OCI-LY7 (cell line): ENCODE measurements around the gene ARHGAP6. TPM values are rescaled to one million over a fixed set of nuclear protein-coding genes. Genes with fewer than 3 reads are reported as not detected.

ENCODE experiments used
- BruUV-seq: library from RNA; stranded (reverse); fragments of 400-500 nt; replicated peaks from 2 replicates; lab custom pipeline; 2021; lab: Mats Ljungman, UMichigan
- CTCF ChIA-PET: fragments of 300-600 bp; sonication (Branson Sonifier 250); formaldehyde crosslinking; loops from one replicate; lab custom pipeline; 2022; ENCODE audit warnings: antibody characterized with exemption; ENCODE audit not compliant: unreplicated experiment; lab: Charles Lee
- POLR2A ChIA-PET: fragments of 300-600 bp; sonication (Branson Sonifier 250); formaldehyde crosslinking; loops from one replicate; lab custom pipeline; 2022; ENCODE audit warnings: antibody characterized with exemption; lab: Charles Lee
- DNase-seq: peaks from one replicate; pipeline ENCODE4 v3.0.0-alpha.2; 2015; ENCODE audit warnings: low spot score
- H2AFZ ChIP-seq: fragments of 200-600 bp; sonication (generic), shearing (Covaris generic); 2 replicates; pipeline ENCODE4 v1.6.1; 2014; ENCODE audit warnings: mild to moderate bottlenecking, antibody characterized with exemption, low read length, moderate library complexity
- H3K27ac ChIP-seq: fragments of 200-600 bp; sonication (generic); 2 replicates; pipeline ENCODE4 v1.5.1; 2014; ENCODE audit warnings: mixed run types, low read depth, mild to moderate bottlenecking, moderate library complexity, low read length, inconsistent platforms; ENCODE audit not compliant: poor library complexity, severe bottlenecking
- H3K36me3 ChIP-seq: fragments of 200-600 bp; sonication (generic); 2 replicates; pipeline ENCODE4 v1.6.1; 2014; ENCODE audit warnings: mild to moderate bottlenecking, antibody characterized with exemption, low read length, moderate library complexity, mixed read lengths; ENCODE audit not compliant: insufficient read depth
- H3K4me1 ChIP-seq: fragments of 200-600 bp; sonication (generic); 2 replicates; pipeline ENCODE4 v1.5.1; 2014; ENCODE audit warnings: mild to moderate bottlenecking, low read length; ENCODE audit not compliant: insufficient read depth, poor library complexity, severe bottlenecking
- H3K4me2 ChIP-seq: fragments of 200-600 bp; sonication (generic); 2 replicates; pipeline ENCODE4 v1.6.1; 2014; ENCODE audit warnings: mild to moderate bottlenecking, low read length
- H3K4me3 ChIP-seq: fragments of 200-600 bp; sonication (generic); 2 replicates; pipeline ENCODE4 v1.5.1; 2014; ENCODE audit warnings: mild to moderate bottlenecking, low read depth, low read length; ENCODE audit not compliant: poor library complexity, severe bottlenecking
- H3K79me2 ChIP-seq: fragments of 200-600 bp; sonication (generic); 2 replicates; pipeline ENCODE4 v1.6.1; 2016; ENCODE audit warnings: low read depth, mild to moderate bottlenecking, low read length, moderate library complexity, mixed read lengths; ENCODE audit not compliant: insufficient read depth
- H3K9me2 ChIP-seq: fragments of 200-600 bp; sonication (generic); 2 replicates; pipeline ENCODE4 v1.6.1; 2016; ENCODE audit warnings: mild to moderate bottlenecking, low read length, mixed read lengths; ENCODE audit not compliant: insufficient read depth
- H3K9me3 ChIP-seq: fragments of 200-600 bp; sonication (generic); 2 replicates; pipeline ENCODE4 v1.6.1; 2014; ENCODE audit warnings: mild to moderate bottlenecking, mixed run types, low read length, mixed read lengths
- H4K20me1 ChIP-seq: fragments of 200-600 bp; sonication (generic); 2 replicates; pipeline ENCODE4 v1.6.1; 2014; ENCODE audit warnings: mild to moderate bottlenecking, antibody characterized with exemption, low read length, moderate library complexity, mixed read lengths; ENCODE audit not compliant: insufficient read depth
- EZH2phosphoT487 ChIP-seq: fragments of 200-600 bp; sonication (generic); IDR thresholded peaks from 2 replicates; pipeline ENCODE4 v1.6.1; 2018; ENCODE audit warnings: low read depth, borderline replicate concordance, mild to moderate bottlenecking, mixed run types, antibody characterized with exemption, low read length, moderate library complexity, mixed read lengths
- intact Hi-C: fragments of 100-400 bp; cut with micrococcal nuclease; formaldehyde crosslinking; loops from one replicate; pipeline ENCODE4 v1.10.0; 2022; ENCODE audit not compliant: unreplicated experiment
- total RNA-seq, 2 experiments: library from RNA; depleted of rRNA in 1 of 2; stranded (reverse); fragments of >200 nt in 1 of 2; shearing (Covaris generic) in 1 of 2; gene quantifications; 2 replicates each; pipeline ENCODE4 v1.2.3, GENCODE V29; 2014 to 2022
- TF ChIP-seq, protein P1 (sequence below): fragments of 200-600 bp; sonication (generic); conservative IDR thresholded peaks from 2 replicates; pipeline ENCODE4 v1.5.1; 2014; ENCODE audit warnings: mild to moderate bottlenecking, antibody characterized with exemption, low read length, moderate library complexity, mixed read lengths

ARHGAP6 gene
- total RNA-seq, 2 experiments from 2014 or later: not detected

DNA sequence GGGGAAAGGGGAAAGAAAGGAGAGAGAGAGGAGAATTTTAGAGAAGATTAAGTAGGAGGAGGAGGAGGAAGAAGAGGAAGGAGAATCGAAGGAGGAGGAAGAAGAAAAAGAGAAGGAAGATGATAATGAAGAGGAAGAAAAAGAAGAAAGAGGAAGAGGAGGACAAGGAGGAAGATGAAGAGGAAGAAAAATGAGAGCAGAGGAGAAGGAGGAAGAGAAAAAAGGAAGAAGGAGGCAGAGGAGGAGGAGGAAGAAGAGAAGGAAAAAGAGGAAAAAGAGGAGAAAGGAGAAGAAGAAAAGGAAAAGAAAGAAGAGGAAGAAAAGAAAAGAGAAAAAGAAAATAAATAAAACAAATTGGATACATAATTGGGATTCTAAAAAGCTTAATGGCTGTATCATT is 181.4 kb downstream of the ARHGAP6 start:
- no peaks in the 10 kb centered on the region for H3K4me1 ChIP-seq

DNA sequence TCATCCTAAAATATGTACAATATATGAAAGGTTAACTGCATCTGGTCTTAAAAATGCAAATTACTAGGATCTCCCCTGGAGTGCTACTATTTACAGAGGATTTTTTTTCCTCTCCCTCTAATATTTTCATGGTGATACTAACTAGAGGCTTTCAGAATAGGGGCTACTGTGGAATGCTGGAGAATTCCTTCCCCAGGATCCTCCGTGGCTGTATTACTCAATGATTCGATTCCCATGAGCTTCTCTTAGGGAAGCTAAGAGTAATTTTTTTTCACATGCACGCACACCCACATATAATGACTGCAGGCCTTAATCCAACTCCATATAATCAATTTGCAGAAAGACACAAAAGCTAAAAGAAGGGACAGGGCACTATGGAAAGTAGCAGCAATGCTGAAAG is 184.7 kb downstream of the ARHGAP6 start:
- Histone ChIP-seq H3K4me1 (no peaks in the 10 kb centered on the region), H2AFZ (no peak overlapping the region), H3K9me3 (no peaks in the 10 kb centered on the region), H4K20me1 (no peaks in the 10 kb centered on the region), H3K4me3 (no peak overlapping the region), H3K4me2 (no peak overlapping the region), H3K36me3 (no peaks in the 10 kb centered on the region), H3K79me2 (no peaks in the 10 kb centered on the region), H3K9me2 (no peaks in the 10 kb centered on the region), H3K27ac (no peak overlapping the region)
- TF ChIP-seq, protein P1, sequence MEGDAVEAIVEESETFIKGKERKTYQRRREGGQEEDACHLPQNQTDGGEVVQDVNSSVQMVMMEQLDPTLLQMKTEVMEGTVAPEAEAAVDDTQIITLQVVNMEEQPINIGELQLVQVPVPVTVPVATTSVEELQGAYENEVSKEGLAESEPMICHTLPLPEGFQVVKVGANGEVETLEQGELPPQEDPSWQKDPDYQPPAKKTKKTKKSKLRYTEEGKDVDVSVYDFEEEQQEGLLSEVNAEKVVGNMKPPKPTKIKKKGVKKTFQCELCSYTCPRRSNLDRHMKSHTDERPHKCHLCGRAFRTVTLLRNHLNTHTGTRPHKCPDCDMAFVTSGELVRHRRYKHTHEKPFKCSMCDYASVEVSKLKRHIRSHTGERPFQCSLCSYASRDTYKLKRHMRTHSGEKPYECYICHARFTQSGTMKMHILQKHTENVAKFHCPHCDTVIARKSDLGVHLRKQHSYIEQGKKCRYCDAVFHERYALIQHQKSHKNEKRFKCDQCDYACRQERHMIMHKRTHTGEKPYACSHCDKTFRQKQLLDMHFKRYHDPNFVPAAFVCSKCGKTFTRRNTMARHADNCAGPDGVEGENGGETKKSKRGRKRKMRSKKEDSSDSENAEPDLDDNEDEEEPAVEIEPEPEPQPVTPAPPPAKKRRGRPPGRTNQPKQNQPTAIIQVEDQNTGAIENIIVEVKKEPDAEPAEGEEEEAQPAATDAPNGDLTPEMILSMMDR: no peak
- TF ChIP-seq EZH2phosphoT487: no peak
- no TSS peak for BruUV-seq
- intact Hi-C loops: no loop called here
- ChIA-PET CTCF (no interaction called here), POLR2A (no interaction called here)
- DNase-seq: no peak

More for the DNA sequence above, 181.4 kb downstream of the ARHGAP6 start:
- H3K79me2 ChIP-seq: no peaks in the 10 kb centered on the region
- no peaks in the 10 kb centered on the region for H4K20me1 ChIP-seq
- H3K9me2 ChIP-seq: no peaks in the 10 kb centered on the region
- H2AFZ ChIP-seq: no peak overlapping the region
- no peaks in the 10 kb centered on the region for H3K9me3 ChIP-seq
- DNase-seq: no peak
- POLR2A ChIA-PET: interaction anchor here (0.7 kb wide), 1 partner anchor 77 kb away, joined by 3 read pairs; no protein-coding TSS in a partner anchor
- H3K36me3 ChIP-seq: no peaks in the 10 kb centered on the region
- no peak for TF ChIP-seq EZH2phosphoT487
- TF ChIP-seq, protein P1: no peak
- BruUV-seq: no TSS peak
- intact Hi-C loops: no loop called here
- H3K4me2 ChIP-seq: no peak overlapping the region
- no peak overlapping the region for H3K27ac ChIP-seq
- CTCF ChIA-PET: no interaction called here
- H3K4me3 ChIP-seq: no peak overlapping the region

DNA sequence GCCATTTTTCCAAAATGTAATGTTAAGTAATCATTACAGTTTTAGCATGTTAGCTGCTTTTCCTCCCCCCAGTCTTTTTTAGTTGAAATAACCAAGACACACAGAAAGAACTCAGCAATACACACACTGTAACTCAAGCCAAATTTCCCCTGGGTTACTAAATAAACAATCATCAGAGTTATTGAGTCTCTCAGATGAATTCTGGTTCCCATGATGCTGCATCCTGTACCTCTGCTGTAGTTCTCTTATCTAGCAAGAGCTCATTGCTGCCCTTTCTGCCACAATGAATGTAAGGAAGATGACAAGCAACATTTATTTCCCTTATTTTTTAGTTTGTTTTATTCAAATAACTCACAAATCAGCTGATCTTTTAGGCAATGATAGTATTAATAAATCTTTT is 185.1 kb downstream of the ARHGAP6 start:
- H3K79me2 ChIP-seq: no peaks in the 10 kb centered on the region
- H3K4me3 ChIP-seq: no peak overlapping the region
- no peak overlapping the region for H3K4me2 ChIP-seq
- H3K36me3 ChIP-seq: no peaks in the 10 kb centered on the region
- CTCF ChIA-PET: no interaction called here
- no peaks in the 10 kb centered on the region for H4K20me1 ChIP-seq
- TF ChIP-seq, protein P1: no peak
- TF ChIP-seq EZH2phosphoT487: no peak
- BruUV-seq: no TSS peak
- no peaks in the 10 kb centered on the region for H3K9me3 ChIP-seq
- no peaks in the 10 kb centered on the region for H3K9me2 ChIP-seq
- intact Hi-C loops: no loop called here
- POLR2A ChIA-PET: no interaction called here
- no peak for DNase-seq
- no peaks in the 10 kb centered on the region for H3K4me1 ChIP-seq
- H2AFZ ChIP-seq: no peak overlapping the region
- no peak overlapping the region for H3K27ac ChIP-seq
